Transverse colon (tissue), 4 donors: ENCODE data around the gene ADAMTS3.

ENCODE experiments used
- EP300 ChIP-seq: sonication (generic); formaldehyde crosslinking; IDR thresholded peaks from one replicate; pipeline ENCODE4 v1.6.1; 2017; ENCODE audit warnings: antibody characterized with exemption, low read depth
- POLR2A ChIP-seq: fragments of 450-650 bp; IDR thresholded peaks from one replicate; pipeline ENCODE4 v1.6.1; 2016; ENCODE audit warnings: antibody characterized with exemption, mild to moderate bottlenecking, moderate library complexity
- POLR2AphosphoS5 ChIP-seq, 3 donors: sonication (generic); formaldehyde crosslinking; IDR thresholded peaks; one replicate each; pipeline ENCODE4 v1.6.1; 2016; ENCODE audit warnings: antibody characterized with exemption in 3 of 3
- TF ChIP-seq, protein P1 (sequence below), 5 experiments: fragments of 200-600 bp in 3 of 5; fragments of 450-650 bp in 2 of 5; sonication (generic) in 3 of 5; IDR thresholded peaks; 1 replicate in 2 of 5; 2 replicates in 3 of 5; pipeline ENCODE4 v1.5.1; 2016 to 2017; ENCODE audit warnings: antibody characterized with exemption in 5 of 5, inconsistent platforms in 3 of 5, mild to moderate bottlenecking in 2 of 5, moderate library complexity in 1 of 5

DNA sequence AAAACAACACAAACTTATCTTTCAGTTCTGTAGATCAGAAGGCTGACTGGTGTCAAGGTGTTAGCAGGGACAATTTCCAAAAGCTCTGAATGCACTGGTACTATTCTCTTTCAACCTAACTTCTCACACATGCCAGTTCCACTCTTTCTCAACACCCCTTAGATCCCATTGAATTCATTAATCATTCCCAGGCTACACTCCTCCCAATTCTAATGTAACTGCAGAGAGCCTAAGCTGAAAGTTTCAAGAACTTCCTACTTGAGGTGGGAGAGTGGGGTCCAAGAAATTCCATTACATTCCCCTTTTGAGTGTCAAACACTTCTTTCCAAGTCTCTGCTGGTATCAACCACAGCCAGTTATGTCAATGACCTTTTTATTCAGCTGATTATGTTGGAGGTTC, 142.0 kb downstream of the ADAMTS3 start:
- TF ChIP-seq POLR2A (no peak), POLR2AphosphoS5 (IDR thresholded peaks at IDR 0.05) (no peak), EP300 (no peak)
- TF ChIP-seq, protein P1, sequence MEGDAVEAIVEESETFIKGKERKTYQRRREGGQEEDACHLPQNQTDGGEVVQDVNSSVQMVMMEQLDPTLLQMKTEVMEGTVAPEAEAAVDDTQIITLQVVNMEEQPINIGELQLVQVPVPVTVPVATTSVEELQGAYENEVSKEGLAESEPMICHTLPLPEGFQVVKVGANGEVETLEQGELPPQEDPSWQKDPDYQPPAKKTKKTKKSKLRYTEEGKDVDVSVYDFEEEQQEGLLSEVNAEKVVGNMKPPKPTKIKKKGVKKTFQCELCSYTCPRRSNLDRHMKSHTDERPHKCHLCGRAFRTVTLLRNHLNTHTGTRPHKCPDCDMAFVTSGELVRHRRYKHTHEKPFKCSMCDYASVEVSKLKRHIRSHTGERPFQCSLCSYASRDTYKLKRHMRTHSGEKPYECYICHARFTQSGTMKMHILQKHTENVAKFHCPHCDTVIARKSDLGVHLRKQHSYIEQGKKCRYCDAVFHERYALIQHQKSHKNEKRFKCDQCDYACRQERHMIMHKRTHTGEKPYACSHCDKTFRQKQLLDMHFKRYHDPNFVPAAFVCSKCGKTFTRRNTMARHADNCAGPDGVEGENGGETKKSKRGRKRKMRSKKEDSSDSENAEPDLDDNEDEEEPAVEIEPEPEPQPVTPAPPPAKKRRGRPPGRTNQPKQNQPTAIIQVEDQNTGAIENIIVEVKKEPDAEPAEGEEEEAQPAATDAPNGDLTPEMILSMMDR (IDR thresholded peaks at IDR 0.05) = no peak
